ENCODE measurements around the gene SRPK2.

SRPK2 gene

DNA sequence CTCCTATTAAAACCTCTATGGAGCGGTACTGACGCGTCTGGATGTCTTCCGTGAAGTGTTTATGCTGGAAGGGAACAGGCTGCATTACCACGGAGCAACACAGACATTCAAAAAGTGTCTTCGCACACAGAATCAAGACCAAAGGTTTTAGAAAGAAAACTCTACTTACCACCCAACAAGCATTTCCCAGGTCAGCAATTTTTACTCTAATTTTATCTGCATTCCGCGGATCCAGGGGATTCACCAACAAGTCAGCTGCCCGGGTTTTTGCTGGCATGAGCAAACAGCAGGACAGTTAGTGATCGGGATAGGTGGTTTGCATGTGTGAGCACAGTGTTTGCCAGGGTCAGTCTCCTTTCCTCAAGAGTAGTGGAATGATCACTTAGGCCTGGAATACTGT, 255.9 kb downstream of the SRPK2 start:
- no peak for DNase-seq
- in situ Hi-C loops (cut with HindIII; ENCODE audit: low pct_ligation_motif_present, low sequenced_read_pairs): no loop called here
- Histone ChIP-seq H3K27ac (no peak overlapping the region), H3K36me3 (replicated peaks) (peaks cover 7% of the 10 kb centered on the region), H3K27me3 (replicated peaks) (no peaks in the 10 kb centered on the region), H3K4me3 (ENCODE audit: low read depth, low read length) (no peak overlapping the region)
- TF ChIP-seq, protein P1, sequence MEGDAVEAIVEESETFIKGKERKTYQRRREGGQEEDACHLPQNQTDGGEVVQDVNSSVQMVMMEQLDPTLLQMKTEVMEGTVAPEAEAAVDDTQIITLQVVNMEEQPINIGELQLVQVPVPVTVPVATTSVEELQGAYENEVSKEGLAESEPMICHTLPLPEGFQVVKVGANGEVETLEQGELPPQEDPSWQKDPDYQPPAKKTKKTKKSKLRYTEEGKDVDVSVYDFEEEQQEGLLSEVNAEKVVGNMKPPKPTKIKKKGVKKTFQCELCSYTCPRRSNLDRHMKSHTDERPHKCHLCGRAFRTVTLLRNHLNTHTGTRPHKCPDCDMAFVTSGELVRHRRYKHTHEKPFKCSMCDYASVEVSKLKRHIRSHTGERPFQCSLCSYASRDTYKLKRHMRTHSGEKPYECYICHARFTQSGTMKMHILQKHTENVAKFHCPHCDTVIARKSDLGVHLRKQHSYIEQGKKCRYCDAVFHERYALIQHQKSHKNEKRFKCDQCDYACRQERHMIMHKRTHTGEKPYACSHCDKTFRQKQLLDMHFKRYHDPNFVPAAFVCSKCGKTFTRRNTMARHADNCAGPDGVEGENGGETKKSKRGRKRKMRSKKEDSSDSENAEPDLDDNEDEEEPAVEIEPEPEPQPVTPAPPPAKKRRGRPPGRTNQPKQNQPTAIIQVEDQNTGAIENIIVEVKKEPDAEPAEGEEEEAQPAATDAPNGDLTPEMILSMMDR (IDR thresholded peaks at IDR 0.05; ENCODE audit: low read depth, low read length, missing control alignments): no peak

DNA sequence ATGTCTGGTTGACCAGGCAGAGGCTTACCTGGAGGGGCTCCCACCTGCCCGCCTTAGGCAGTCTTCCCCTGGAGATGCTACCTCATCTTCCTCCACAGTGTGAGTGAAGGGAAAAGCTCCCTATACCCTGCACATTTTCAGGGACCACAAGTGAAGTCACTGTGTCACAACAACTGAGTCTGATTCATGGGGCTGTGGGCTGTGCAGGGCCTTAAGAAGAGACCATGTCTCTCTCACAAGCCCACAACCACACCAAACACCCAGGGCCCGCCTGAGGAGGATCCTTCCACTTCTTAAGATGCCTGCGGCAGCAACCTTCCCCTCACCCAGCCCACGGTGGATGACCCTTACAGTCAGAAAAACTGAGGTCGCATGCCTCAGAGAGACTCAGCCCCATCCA, 256.4 kb downstream of the SRPK2 start:
- DNase-seq: no peak
- Histone ChIP-seq H3K27me3 (replicated peaks) (no peaks in the 10 kb centered on the region), H3K27ac (no peak overlapping the region), H3K36me3 (replicated peaks) (peaks cover 7% of the 10 kb centered on the region), H3K4me3 (ENCODE audit: low read depth, low read length) (no peak overlapping the region)
- TF ChIP-seq, protein P1 (IDR thresholded peaks at IDR 0.05; ENCODE audit: low read depth, low read length, missing control alignments): no peak
- in situ Hi-C loops (cut with HindIII; ENCODE audit: low pct_ligation_motif_present, low sequenced_read_pairs): no loop called here

DNA sequence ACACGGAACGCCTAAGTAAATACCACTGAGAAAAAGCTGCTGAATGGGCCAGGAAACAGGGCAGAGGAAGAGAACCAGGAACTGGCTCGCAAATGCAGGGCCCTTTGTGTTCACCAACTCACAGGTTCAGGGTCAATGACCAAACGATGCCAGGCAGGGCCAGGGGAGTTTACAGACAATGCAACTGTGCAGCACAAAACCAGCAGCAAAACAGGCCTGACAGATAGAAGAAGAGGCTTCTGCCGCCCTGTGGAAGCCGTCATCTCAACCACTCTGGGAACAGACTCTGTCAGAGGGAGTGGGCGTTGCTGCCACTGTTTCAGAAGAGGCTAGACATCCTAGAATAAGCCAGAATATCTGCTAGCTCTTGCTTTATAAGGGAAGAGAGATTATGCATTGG, 256.8 kb downstream of the SRPK2 start:
- no peak for DNase-seq
- H3K36me3 ChIP-seq (replicated peaks): peaks cover 7% of the 10 kb centered on the region
- H3K27ac ChIP-seq: no peak overlapping the region
- TF ChIP-seq, protein P1 (IDR thresholded peaks at IDR 0.05; ENCODE audit: low read depth, low read length, missing control alignments): no peak
- in situ Hi-C loops (cut with HindIII; ENCODE audit: low pct_ligation_motif_present, low sequenced_read_pairs): no loop called here
- H3K4me3 ChIP-seq (ENCODE audit: low read depth, low read length): no peak overlapping the region
- H3K27me3 ChIP-seq (replicated peaks): no peaks in the 10 kb centered on the region

DNA sequence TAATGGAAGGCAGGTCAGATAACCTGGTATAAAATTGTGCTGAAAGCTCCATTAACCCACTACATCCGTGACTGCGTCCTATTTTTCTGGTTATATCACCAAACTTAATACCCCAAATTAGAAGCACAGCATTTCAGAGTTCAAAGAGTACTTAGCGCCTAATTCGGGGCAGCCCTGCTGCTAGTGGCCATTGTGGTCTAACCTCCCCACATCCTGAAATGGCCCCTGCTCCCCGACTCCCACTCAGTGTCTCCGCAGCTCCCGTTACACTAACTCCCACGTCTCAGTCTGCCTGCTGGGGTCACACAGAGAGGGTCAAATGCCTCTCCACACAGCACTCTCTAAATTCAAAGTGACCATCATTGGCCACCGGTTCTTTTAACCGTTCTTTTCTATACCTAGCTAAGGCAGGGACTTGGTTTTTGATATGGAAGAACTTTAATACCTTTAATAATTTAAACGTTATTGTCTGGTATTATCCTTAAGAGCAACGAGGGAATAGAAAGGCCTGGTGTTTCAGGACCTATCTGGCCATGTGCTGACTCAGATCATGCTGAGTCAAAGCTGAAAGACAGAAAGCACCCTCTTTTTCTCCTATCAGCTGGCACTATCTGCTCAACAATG, 257.6 kb downstream of the SRPK2 start:
- peak; percentile 48 for DNase-seq
- Histone ChIP-seq H3K4me3 (ENCODE audit: low read depth, low read length) (no peak overlapping the region), H3K27me3 (replicated peaks) (no peaks in the 10 kb centered on the region), H3K27ac (no peak overlapping the region), H3K36me3 (replicated peaks) (peaks cover 11% of the 10 kb centered on the region)
- in situ Hi-C loops (cut with HindIII; ENCODE audit: low pct_ligation_motif_present, low sequenced_read_pairs): no loop called here
- TF ChIP-seq, protein P1 (IDR thresholded peaks at IDR 0.05; ENCODE audit: low read depth, low read length, missing control alignments): no peak

DNA sequence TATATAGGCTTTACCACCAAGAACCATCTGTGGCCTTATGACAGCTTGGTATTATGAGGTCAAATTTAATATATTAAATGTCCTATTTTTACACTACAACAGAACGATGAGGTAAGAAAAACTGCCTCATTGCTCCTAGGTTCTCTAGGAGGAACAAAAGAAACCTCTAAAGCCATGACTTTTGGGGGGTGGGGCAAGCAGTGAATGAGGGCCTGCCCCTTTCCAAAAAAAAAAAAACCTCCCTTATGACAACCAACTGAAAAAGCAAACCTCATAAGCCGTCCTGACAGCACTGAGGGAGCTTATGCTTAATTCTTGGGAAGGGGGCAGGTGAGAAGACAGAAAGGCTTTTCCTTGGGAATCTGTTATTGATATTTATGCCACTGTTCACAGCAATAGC, 258.1 kb downstream of the SRPK2 start:
- H3K27me3 ChIP-seq (replicated peaks): no peaks in the 10 kb centered on the region
- peaks cover 14% of the 10 kb centered on the region for H3K36me3 ChIP-seq (replicated peaks)
- TF ChIP-seq, protein P1 (IDR thresholded peaks at IDR 0.05; ENCODE audit: low read depth, low read length, missing control alignments): no peak
- no peak overlapping the region for H3K27ac ChIP-seq
- no peak overlapping the region for H3K4me3 ChIP-seq (ENCODE audit: low read depth, low read length)
- in situ Hi-C loops (cut with HindIII; ENCODE audit: low pct_ligation_motif_present, low sequenced_read_pairs): no loop called here
- no peak for DNase-seq

DNA sequence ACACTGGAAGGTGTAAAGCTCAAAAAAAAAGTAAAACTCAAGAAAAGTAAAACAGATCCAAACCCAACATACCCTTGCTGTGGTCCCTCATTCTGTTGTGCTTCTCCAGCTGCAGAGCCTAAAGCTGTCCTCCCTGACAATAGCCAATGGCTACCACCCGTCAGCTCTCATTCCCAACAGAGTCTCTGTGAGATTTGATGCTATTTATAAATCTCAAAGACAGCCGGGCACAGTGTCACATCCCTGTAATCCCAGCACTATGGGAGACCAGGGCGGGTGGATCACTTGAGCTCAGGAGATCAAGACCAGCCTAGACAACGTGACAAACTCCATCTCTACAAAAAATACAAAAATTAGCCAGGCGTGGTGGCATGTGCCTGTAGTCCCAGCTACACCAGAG, 258.7 kb downstream of the SRPK2 start:
- in situ Hi-C loops (cut with HindIII; ENCODE audit: low pct_ligation_motif_present, low sequenced_read_pairs): no loop called here
- TF ChIP-seq, protein P1 (IDR thresholded peaks at IDR 0.05; ENCODE audit: low read depth, low read length, missing control alignments): no peak
- no peak for DNase-seq
- no peaks in the 10 kb centered on the region for H3K27me3 ChIP-seq (replicated peaks)
- H3K27ac ChIP-seq: no peak overlapping the region
- no peak overlapping the region for H3K4me3 ChIP-seq (ENCODE audit: low read depth, low read length)
- peaks cover 15% of the 10 kb centered on the region for H3K36me3 ChIP-seq (replicated peaks)

Measured in brain microvascular endothelial cell (primary cell).